ENCODE measurements around the gene MPI.

The MPI gene
- total RNA-seq: 47.8 to 77.5 reads per million in 2 donors

- peak; percentile 75 for DNase-seq
These were observed at the start of gene MPI for GRCh38 chr15:74889883-74890664. Gene MPI (plus strand): TSS chr15:74890042. CDS start chr15:74890074, 32 bp downstream.

GRCh38 chr15:74840851-74841775 is 48.7 kb upstream of the MPI start:
- DNase-seq: no peak

DNA sequence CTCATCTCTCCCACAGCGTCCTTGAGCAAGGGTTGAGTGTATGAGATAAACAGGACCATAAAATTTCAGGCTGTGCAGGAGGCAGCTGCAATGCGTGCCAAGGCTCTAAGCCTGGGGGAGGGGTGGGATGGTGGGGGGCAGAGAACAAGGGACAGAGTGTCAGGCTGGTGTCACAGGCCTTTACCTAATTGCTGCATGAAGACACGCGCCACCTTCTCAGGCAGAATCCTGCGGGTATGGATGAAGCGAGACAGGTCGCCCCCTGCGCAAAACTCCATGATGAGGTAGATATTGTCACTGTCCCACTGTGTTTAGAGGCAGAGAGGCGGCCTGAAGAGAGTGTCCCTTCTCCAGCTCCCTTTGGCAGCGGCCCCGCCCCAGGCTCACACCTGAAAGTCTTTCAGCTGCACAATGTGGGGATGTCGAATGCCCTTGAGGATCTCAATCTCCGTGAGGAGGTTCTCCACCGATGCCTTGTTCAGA is 47.9 kb upstream of the MPI start:
- DNase-seq: no peak

- DNase-seq: peak; percentile 92
These were observed 47.0 kb upstream of the MPI start, which contains the start of gene ULK3 for GRCh38 chr15:74842581-74843444. Gene ULK3 (minus strand): TSS chr15:74843156. CDS start chr15:74843105, 51 bp downstream.

GRCh38 chr15:74843445-74843828 is 46.4 kb upstream of the MPI start:
- DNase-seq: no peak

- no peak for DNase-seq
These were observed 45.9 kb upstream of the MPI start for GRCh38 chr15:74843891-74844299.

DNA sequence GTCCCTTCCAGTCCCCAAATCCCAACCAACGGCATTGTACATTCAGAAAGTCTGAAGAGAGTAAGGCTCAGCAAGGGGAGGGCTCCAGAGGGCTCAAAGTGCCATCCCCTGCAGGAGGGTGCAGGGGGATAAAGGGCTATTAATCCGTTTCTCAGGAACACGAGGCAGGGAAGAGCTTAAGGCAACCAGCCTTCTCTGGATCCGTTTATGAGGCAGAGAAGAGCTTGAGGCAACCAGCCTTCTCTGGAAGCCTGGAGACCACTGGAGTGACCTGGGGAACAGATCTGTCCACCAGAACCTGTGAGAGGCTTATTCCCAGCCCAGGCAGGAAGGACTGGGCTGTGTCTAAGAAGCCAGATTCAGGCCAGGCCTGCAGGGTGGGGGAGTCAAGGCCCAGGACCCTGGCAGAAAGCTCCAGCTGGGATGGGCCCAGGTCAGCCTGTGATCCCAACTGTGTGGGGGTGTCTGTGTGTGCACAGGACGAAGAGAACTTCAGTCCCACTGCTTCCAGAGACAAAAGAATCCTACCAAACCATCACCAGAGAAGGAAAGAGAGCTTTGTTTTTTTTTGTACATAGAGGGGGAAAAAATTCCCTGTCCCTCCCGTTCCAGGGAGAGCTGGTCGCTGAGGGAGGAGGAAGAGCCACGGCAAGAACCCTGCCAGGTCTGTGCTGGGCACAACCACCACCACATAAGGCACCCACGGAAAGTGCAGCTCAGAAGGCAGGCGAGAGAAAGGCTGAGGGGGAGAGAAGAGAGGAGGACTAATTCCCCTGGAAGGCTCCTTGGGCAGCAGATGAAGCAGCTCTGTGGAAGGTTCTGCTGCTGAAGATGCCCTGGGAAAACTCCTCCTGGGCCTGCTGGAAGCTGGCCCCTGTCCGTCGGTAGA is 45.3 kb upstream of the MPI start:
- no peak for DNase-seq

GRCh38 chr15:74845208-74845568 is 44.7 kb upstream of the MPI start:
- no peak for DNase-seq

DNA sequence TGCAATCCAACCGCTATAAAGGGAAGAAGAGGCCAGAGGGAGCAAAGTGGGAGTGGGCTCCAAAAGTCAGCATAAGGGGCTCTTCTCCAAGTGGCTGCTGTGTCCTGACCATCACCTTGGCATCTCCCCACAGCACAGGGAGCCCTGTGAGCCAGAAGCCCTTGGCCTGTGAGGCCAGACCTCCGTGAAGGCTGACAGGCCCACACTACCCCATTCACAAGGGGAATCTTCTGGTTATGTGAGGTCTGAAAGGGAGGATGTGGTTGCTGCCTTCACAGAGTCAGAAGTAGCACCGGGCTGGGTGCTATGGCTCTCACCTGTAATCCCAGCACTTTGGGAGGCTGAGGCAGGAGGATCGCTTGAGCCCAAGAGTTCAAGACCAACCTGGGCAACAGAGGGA is 44.3 kb upstream of the MPI start:
- DNase-seq: no peak

GRCh38 chr15:74847432-74847831 is 42.4 kb upstream of the MPI start:
- no peak for DNase-seq

DNA sequence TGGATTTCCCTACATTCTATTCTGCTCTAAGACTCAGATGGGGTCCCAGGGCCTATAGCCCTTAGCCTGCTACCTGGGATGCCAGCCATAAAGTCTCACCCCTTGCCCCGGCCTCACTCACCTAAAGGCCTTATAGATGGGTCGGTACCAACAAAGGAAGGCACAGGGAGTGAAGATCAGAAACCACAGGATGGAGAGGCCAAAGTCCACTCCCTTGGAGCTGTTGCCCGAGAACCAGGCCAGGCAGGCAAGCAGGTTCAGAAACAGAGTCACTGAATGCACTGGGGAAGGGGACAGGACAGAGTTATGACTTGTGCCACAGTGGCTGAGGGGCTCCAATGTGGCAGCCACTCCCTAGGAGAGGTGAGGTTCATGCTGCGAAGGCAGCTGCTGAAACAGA is 39.4 kb upstream of the MPI start:
- no peak for DNase-seq

DNA sequence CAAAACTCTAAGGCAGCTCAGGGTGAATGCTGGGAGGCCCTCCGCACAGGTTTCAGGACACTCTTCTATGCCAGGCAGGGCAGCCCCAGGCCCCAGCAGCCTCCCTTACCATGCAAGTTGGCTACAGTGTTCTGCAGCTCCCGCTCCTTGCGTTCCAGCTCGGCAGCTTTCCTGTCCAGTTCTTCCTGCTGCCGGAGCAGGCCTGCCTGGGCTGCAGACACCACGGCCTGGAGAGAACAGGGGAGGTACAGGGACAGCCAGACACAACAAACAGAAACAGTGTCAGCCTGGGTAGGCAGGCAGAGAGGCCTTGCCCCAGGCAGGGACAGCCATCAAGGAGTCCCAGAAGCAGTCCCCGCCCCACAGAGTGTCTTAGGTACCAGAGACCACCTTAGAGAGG is 37.9 kb upstream of the MPI start:
- DNase-seq: no peak

- no peak for DNase-seq
These were observed 35.3 kb upstream of the MPI start for GRCh38 chr15:74854453-74855022.

DNA sequence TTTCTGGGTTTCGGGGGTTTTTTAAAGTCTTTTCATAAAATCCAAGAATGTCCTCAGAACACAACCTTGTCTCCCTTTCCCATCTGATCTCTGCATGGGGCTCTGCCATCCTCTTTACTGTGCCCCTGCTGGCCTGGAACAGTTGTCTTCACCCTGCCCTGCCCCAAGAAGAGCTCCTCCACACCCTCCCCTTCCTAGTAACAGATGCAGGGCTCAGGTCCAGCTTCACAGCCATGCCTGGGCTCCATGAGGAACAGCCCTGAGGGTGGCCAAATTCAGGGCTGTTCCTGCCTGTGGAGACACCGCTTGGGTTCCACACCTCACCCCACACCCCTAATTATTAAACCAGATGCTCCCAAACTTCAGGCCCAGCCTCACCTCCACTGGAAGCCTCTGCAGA is 34.0 kb upstream of the MPI start:
- DNase-seq: no peak

- no peak for DNase-seq
These were observed 33.3 kb upstream of the MPI start for GRCh38 chr15:74856537-74856936.

DNA sequence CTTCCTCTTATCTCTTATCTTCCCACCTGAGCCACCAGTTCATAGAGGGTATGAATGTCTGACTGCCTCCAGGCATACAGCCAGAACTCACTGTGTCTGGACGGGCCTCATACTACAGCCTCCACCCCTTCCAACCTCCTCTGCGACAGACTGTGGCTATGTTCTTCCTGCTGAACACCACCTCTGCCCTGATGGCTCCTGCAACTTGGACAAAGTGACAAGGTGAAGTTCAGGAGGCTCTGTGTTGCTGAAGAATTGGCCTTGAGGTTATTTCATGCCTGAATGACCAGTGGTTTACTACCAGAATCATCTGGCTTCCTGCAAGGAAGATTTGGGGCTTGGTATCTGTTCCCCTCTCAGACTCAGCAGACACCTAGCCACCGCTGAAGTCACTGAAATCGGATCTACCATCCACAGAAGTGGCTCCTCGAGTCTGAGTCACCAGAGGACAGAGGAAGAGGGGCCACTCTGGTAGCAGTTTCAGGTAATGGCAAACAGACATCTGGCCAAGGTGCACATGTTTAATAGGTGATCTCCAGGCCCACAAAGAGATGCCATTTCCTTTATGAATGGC is 32.7 kb upstream of the MPI start:
- DNase-seq: no peak

DNA sequence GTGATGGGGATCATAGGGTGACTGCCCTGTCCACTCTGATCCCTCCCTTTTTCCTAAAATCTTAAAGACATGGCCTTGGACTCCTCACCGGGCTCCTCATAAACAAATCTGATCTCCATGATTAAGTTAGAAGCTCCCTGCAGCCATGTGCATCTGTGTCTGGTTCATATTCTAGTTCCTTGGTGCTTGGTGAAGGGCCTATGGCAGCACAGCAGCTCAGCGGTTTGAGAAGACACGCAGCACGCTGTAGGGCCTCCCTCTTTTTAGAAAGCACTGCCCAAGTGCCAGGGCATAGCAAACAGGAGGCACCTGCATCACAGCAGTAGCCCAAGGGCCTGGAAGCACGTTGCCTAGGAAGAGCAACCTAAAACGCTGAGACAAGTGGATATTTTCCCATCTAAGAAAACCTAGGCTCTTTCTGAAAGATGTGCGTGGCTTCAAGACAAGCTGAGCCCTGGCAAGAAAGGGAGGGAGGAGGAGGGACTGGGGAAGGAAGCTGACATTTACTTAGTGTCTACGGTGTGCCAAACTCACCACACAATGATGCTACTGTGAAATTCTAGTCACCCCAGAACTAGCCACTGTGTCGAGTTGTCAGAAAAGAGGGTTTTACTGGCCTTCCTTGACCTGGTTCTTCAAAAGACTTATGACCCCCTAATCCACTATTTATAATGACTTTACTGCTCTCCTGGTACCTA is 32.0 kb upstream of the MPI start:
- DNase-seq: no peak

DNA sequence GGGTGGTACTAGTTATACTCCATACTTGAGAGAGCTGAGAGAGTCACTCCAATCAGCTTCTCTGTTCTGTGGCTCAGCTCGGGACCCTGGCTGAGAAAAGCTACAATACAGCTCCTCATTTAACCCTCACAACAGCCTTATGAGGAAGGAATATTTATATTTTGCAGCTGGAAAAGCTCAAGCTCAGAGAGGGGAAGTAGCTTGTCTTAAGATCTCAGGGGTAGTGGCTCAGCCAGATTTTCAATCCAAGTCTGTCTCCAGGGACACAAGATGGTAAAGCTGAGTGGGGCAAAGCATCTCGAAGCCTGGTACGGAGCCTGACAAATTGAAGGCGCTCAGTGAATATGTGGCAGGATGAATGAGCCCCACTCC is 31.5 kb upstream of the MPI start:
- DNase-seq: no peak

GRCh38 chr15:74863239-74864056 is 26.4 kb upstream of the MPI start:
- no peak for DNase-seq
